ENCODE results near the gene ACOT7. TPM values are rescaled to one million over a fixed set of nuclear protein-coding genes. Genes with fewer than 3 reads are reported as not detected.

Gene ACOT7
- total and polyA plus RNA-seq, 2 of the 13 experiments (the other 11 are each of a cell fraction or from before 2014, with no cell fraction given) = 33.0 to 55.8 TPM

GRCh38 chr1:6367381-6368012 lies 26.1 kb downstream of the ACOT7 start:
- no TSS peak for BruUV-seq (replicated peaks)
- FAIRE-seq (no peak), ATAC-seq (no peak; the same call in 2 of the 3 replicates), DNase-seq (ENCODE audit: low spot score) (no peak)
- H3K79me2 ChIP-seq (ENCODE audit: insufficient read depth, low read length) = no peaks in the 10 kb centered on the region
- peaks cover 25% of the 10 kb centered on the region for H3K4me1 ChIP-seq (ENCODE audit: insufficient read depth, low read length)
- 95% methylated on average over 6 of the region's 9 CpGs for WGBS (ENCODE audit: low lambda C conversion rate)
- H4K20me1 ChIP-seq (ENCODE audit: insufficient read depth, low read length) = no peaks in the 10 kb centered on the region
- TF ChIP-seq ZNF598 (CRISPR knock-in tag; IDR thresholded peaks at IDR 0.05; ENCODE audit: borderline replicate concordance) = no peak
- TF ChIP-seq MYC (CRISPR knock-in tag; IDR thresholded peaks at IDR 0.05; ENCODE audit: borderline replicate concordance) = no peak
- TF ChIP-seq TEF (CRISPR knock-in tag; IDR thresholded peaks at IDR 0.05) = no peak
- no peak for TF ChIP-seq BRF2 (CRISPR knock-in tag; IDR thresholded peaks at IDR 0.05)
- no peak overlapping the region for H3K9ac ChIP-seq (ENCODE audit: insufficient read depth, low read depth, low read length)
- H2AFZ ChIP-seq (ENCODE audit: low read length) = no peak overlapping the region
- in situ Hi-C loops (cut with HindIII; ENCODE audit: extremely low pct_ligation_motif_present, low pct_unique_long_range_greater_than_20kb) = no loop called here
- H3K27ac ChIP-seq (ENCODE audit: extremely low read length, insufficient read depth, low read length) = no peak overlapping the region
- H3K4me3 ChIP-seq (replicated peaks in 1 of 3; ENCODE audit: insufficient read depth in 1 of 3, low read depth in 2 of 3, low read length in 3 of 3) = no peak overlapping the region
- CTCF ChIA-PET (ENCODE audit: low intra/inter-chr PET ratio, low total read pairs) = no interaction called here
- intact Hi-C loops (cut with micrococcal nuclease; ENCODE audit: unreplicated experiment) = loop anchor here (10.0 kb wide), 1 partner anchor 1123 kb away; no protein-coding TSS in a partner anchor
- POLR2A ChIA-PET = interaction anchor here (1.3 to 1.6 kb wide), 3 partner anchors 14 to 28 kb away, joined by 3 read pairs; partner anchors contain the start of gene ACOT7
- H3K4me2 ChIP-seq (ENCODE audit: low read depth, low read length) = no peak overlapping the region
- H3K9me3 ChIP-seq (ENCODE audit: low read length) = no peaks in the 10 kb centered on the region
- no peaks in the 10 kb centered on the region for H3K27me3 ChIP-seq (ENCODE audit: control insufficient read depth in 1 of 2, insufficient read depth in 2 of 2, low read length in 2 of 2)
- H3K36me3 ChIP-seq (replicated peaks in 1 of 2; ENCODE audit: control insufficient read depth in 1 of 2, insufficient read depth in 2 of 2, low read length in 2 of 2) = no peaks in the 10 kb centered on the region

- CTCF ChIA-PET (ENCODE audit: low intra/inter-chr PET ratio, low total read pairs) = no interaction called here
- 74% methylated on average over 5 of the region's 5 CpGs for WGBS (ENCODE audit: low lambda C conversion rate)
- BruUV-seq (replicated peaks) = no TSS peak
Measured at GRCh38 chr1:6365047-6365446, 28.5 kb downstream of the ACOT7 start.

More at GRCh38 chr1:6365047-6365446, 28.5 kb downstream of the ACOT7 start:
- H3K9me3 ChIP-seq (ENCODE audit: low read length) = no peaks in the 10 kb centered on the region
- peaks cover 29% of the 10 kb centered on the region for H3K4me1 ChIP-seq (ENCODE audit: insufficient read depth, low read length)
- intact Hi-C loops (cut with micrococcal nuclease; ENCODE audit: unreplicated experiment) = loop anchor here (10.0 kb wide), 1 partner anchor 1120 kb away; no protein-coding TSS in a partner anchor
- DNase-seq (ENCODE audit: low spot score) = no peak
- POLR2A ChIA-PET = no interaction called here
- H2AFZ ChIP-seq (ENCODE audit: low read length) = no peak overlapping the region
- H3K27ac ChIP-seq (ENCODE audit: extremely low read length, insufficient read depth, low read length) = no peak overlapping the region
- H3K79me2 ChIP-seq (ENCODE audit: insufficient read depth, low read length) = no peaks in the 10 kb centered on the region
- H3K36me3 ChIP-seq (replicated peaks in 1 of 2; ENCODE audit: control insufficient read depth in 1 of 2, insufficient read depth in 2 of 2, low read length in 2 of 2) = no peaks in the 10 kb centered on the region
- FAIRE-seq = peak; percentile 28
- no peak overlapping the region for H3K9ac ChIP-seq (ENCODE audit: insufficient read depth, low read depth, low read length)
- no peak for TF ChIP-seq ISL2 (CRISPR knock-in tag; IDR thresholded peaks at IDR 0.05)
- in situ Hi-C loops (cut with HindIII; ENCODE audit: extremely low pct_ligation_motif_present, low pct_unique_long_range_greater_than_20kb) = no loop called here
- no peaks in the 10 kb centered on the region for H4K20me1 ChIP-seq (ENCODE audit: insufficient read depth, low read length)
- H3K4me2 ChIP-seq (ENCODE audit: low read depth, low read length) = no peak overlapping the region
- H3K27me3 ChIP-seq (ENCODE audit: control insufficient read depth in 1 of 2, insufficient read depth in 2 of 2, low read length in 2 of 2) = no peaks in the 10 kb centered on the region
- H3K4me3 ChIP-seq (replicated peaks in 1 of 3; ENCODE audit: insufficient read depth in 1 of 3, low read depth in 2 of 3, low read length in 3 of 3) = no peak overlapping the region
- no peak for ATAC-seq

All from HepG2 (cell line).